Thoracic aorta (tissue), 2 donors: ENCODE results near the gene SS18L1. TPM values are rescaled to one million over a fixed set of nuclear protein-coding genes. Genes with fewer than 3 reads are reported as not detected.

Experiments
- ATAC-seq: fragments of 150-250 bp; one replicate; pipeline ENCODE4 v1.8.0; 2017; ENCODE audit warnings: low read depth; ENCODE audit not compliant: insufficient number of reproducible peaks, low FRiP score
- DNase-seq: peaks from one replicate; pipeline ENCODE4 v3.0.0-alpha.2; 2020; ENCODE audit warnings: low spot score
- H3K27ac ChIP-seq, 2 donors: fragments of 200-600 bp; sonication (generic); 1 replicate in 1 of 2; 2 replicates in 1 of 2; pipeline ENCODE4 v1.5.1; 2016; ENCODE audit warnings: mild to moderate bottlenecking in 2 of 2, moderate library complexity in 2 of 2
- H3K27me3 ChIP-seq: fragments of 200-600 bp; sonication (generic); replicated peaks from 2 replicates; pipeline ENCODE4 v1.6.0; 2016; ENCODE audit warnings: mild to moderate bottlenecking; ENCODE audit not compliant: insufficient read depth
- H3K36me3 ChIP-seq: fragments of 200-600 bp; sonication (generic); one replicate; pipeline ENCODE4 v1.5.1; 2016
- H3K4me1 ChIP-seq, 2 donors: fragments of 200-600 bp; sonication (generic); 1 replicate in 1 of 2; 2 replicates in 1 of 2; pipeline versions ENCODE4 v1.5.1 to v1.6.0; 2016; ENCODE audit warnings: low read depth in 2 of 2, mild to moderate bottlenecking in 1 of 2; ENCODE audit not compliant: control insufficient read depth in 1 of 2
- H3K4me3 ChIP-seq: fragments of 200-600 bp; sonication (generic); 2 replicates; pipeline ENCODE4 v1.5.1; 2016; ENCODE audit warnings: mild to moderate bottlenecking
- H3K9me3 ChIP-seq: fragments of 200-600 bp; sonication (generic); 2 replicates; pipeline ENCODE4 v1.5.1; 2016
- CTCF ChIP-seq: fragments of 200-600 bp; sonication (generic); IDR thresholded peaks from one replicate; pipeline ENCODE4 v1.5.1; 2019; ENCODE audit warnings: antibody characterized with exemption
- total RNA-seq, 2 donors: library from RNA; depleted of rRNA; stranded (reverse); fragments of >200 nt; gene quantifications; one replicate each; pipeline versions ENCODE4 v1.1.0 to v1.2.3, GENCODE V29; 2016

SS18L1 gene
- total RNA-seq, 2 donors from 2014 or later = 10.7 to 21.7 TPM

- Histone ChIP-seq H3K27me3 (peaks cover 4% of the 10 kb centered on the region), H3K4me3 (no peak overlapping the region), H3K9me3 (no peaks in the 10 kb centered on the region), H3K4me1 (peaks cover 0 to 4% of the 10 kb centered on the region in 2 donors), H3K27ac (no peak overlapping the region), H3K36me3 (no peaks in the 10 kb centered on the region)
- no peak for ATAC-seq
- no peak for DNase-seq
- no peak for TF ChIP-seq CTCF
These were observed 64.7 kb downstream of the SS18L1 start for GRCh38 chr20:62208061-62208794.

GRCh38 chr20:62208795-62209755 lies 65.5 kb downstream of the SS18L1 start:
- Histone ChIP-seq H3K36me3 (no peaks in the 10 kb centered on the region), H3K4me1 (no peaks in the 10 kb centered on the region), H3K27me3 (peaks cover 4% of the 10 kb centered on the region), H3K9me3 (no peaks in the 10 kb centered on the region), H3K27ac (no peak overlapping the region), H3K4me3 (no peak overlapping the region)
- ATAC-seq = no peak
- TF ChIP-seq CTCF = no peak
- no peak for DNase-seq

GRCh38 chr20:62209850-62210495 lies 66.4 kb downstream of the SS18L1 start:
- Histone ChIP-seq H3K27me3 (peaks cover 4% of the 10 kb centered on the region), H3K27ac (no peak overlapping the region)

GRCh38 chr20:62210496-62210855 lies 66.9 kb downstream of the SS18L1 start:
- peaks cover 4% of the 10 kb centered on the region for H3K27me3 ChIP-seq
- DNase-seq = no peak
- no peak for ATAC-seq
- no peak overlapping the region for H3K27ac ChIP-seq
- no peaks in the 10 kb centered on the region for H3K36me3 ChIP-seq
- H3K4me1 ChIP-seq = no peaks in the 10 kb centered on the region
- H3K9me3 ChIP-seq = no peaks in the 10 kb centered on the region
- no peak overlapping the region for H3K4me3 ChIP-seq
- no peak for TF ChIP-seq CTCF

More at GRCh38 chr20:62209850-62210495, 66.4 kb downstream of the SS18L1 start:
- Histone ChIP-seq H3K36me3 (no peaks in the 10 kb centered on the region), H3K9me3 (no peaks in the 10 kb centered on the region), H3K4me3 (no peak overlapping the region), H3K4me1 (no peaks in the 10 kb centered on the region)
- no peak for TF ChIP-seq CTCF
- no peak for ATAC-seq
- DNase-seq = no peak

GRCh38 chr20:62211216-62211615 lies 67.6 kb downstream of the SS18L1 start:
- peaks cover 4% of the 10 kb centered on the region for H3K27me3 ChIP-seq
- no peak for TF ChIP-seq CTCF
- H3K27ac ChIP-seq = no peak overlapping the region
- no peak overlapping the region for H3K4me3 ChIP-seq
- no peaks in the 10 kb centered on the region for H3K36me3 ChIP-seq
- DNase-seq (no peak), ATAC-seq (no peak)
- H3K4me1 ChIP-seq = no peaks in the 10 kb centered on the region
- H3K9me3 ChIP-seq = no peaks in the 10 kb centered on the region
